IMR-90 (cell line): Measurements from ENCODE around the gene PCIF1. TPM values are rescaled to one million over a fixed set of nuclear protein-coding genes. Genes with fewer than 3 reads are reported as not detected.

Source experiments
- ATAC-seq: fragments of 200-7000 bp; cut with Tn5 transposase; 2 replicates; pipeline ENCODE4 v1.9.1; 2020; ENCODE audit warnings: low read depth, mild to moderate bottlenecking, moderate library complexity
- BruUV-seq: library from RNA; stranded (reverse); fragments of 400-500 nt; replicated peaks from 2 replicates; lab custom pipeline; 2021; lab: Mats Ljungman, UMichigan
- CTCF ChIA-PET: fragments of 300-600 bp; formaldehyde crosslinking; extraction: SDS; loops from one replicate; lab custom pipeline; 2021; ENCODE audit warnings: antibody characterized with exemption; lab: Yijun Ruan, JAX
- POLR2A ChIA-PET: fragments of 300-600 bp; sonication (Branson Sonifier 250); formaldehyde crosslinking; loops from one replicate; lab custom pipeline; 2022; ENCODE audit warnings: antibody characterized with exemption; ENCODE audit not compliant: unreplicated experiment; lab: Charles Lee
- DNase-seq: peaks from one replicate; pipeline ENCODE4 v3.0.0; 2013
- H2AFZ ChIP-seq: replicated peaks from 2 replicates; pipeline ENCODE3; 2013; ENCODE audit warnings: low read length, mild to moderate bottlenecking; ENCODE audit not compliant: poor library complexity
- H2AK5ac ChIP-seq: 2 replicates; pipeline ENCODE4 v1.6.1; 2013; ENCODE audit warnings: low read depth, low read length, inconsistent platforms
- H2AK9ac ChIP-seq: replicated peaks from 2 replicates; pipeline ENCODE3; 2013; ENCODE audit warnings: mild to moderate bottlenecking, low read depth, low read length, moderate library complexity; ENCODE audit not compliant: poor library complexity
- H2BK120ac ChIP-seq: 2 replicates; pipeline ENCODE4 v1.6.1; 2013; ENCODE audit warnings: low read depth, low read length, inconsistent platforms
- H2BK15ac ChIP-seq: 3 replicates; pipeline ENCODE4 v1.6.1; 2013; ENCODE audit warnings: low read depth, low read length, inconsistent platforms
- H2BK20ac ChIP-seq: 2 replicates; pipeline ENCODE4 v1.6.1; 2013; ENCODE audit warnings: low read depth, mild to moderate bottlenecking, inconsistent platforms, low read length, moderate library complexity
- H2BK5ac ChIP-seq: 2 replicates; pipeline ENCODE4 v1.6.1; 2013; ENCODE audit warnings: mild to moderate bottlenecking, low read depth, low read length, inconsistent platforms; ENCODE audit not compliant: poor library complexity, severe bottlenecking
- H3K14ac ChIP-seq: replicated peaks from 2 replicates; pipeline ENCODE4 v1.6.1; 2013; ENCODE audit warnings: low read depth, low read length, inconsistent platforms
- H3K18ac ChIP-seq: 2 replicates; pipeline ENCODE4 v1.6.1; 2013; ENCODE audit warnings: low read depth, low read length, control low read depth
- H3K23ac ChIP-seq: 2 replicates; pipeline ENCODE4 v1.6.1; 2013; ENCODE audit warnings: low read depth, low read length, inconsistent platforms
- H3K27ac ChIP-seq: 2 replicates; pipeline ENCODE4 v1.5.1; 2013; ENCODE audit warnings: mild to moderate bottlenecking, control low read depth, low read length; ENCODE audit not compliant: insufficient read depth
- H3K27me3 ChIP-seq: 2 replicates; pipeline ENCODE4 v1.6.1; 2013; ENCODE audit warnings: low read length; ENCODE audit not compliant: control insufficient read depth, insufficient read depth
- H3K36me3 ChIP-seq: 2 replicates; pipeline ENCODE4 v1.6.1; 2013; ENCODE audit warnings: low read length, mixed read lengths; ENCODE audit not compliant: control insufficient read depth, insufficient read depth
- H3K4ac ChIP-seq: 2 replicates; pipeline ENCODE4 v1.6.1; 2013; ENCODE audit warnings: low read depth, low read length, inconsistent platforms
- H3K4me1 ChIP-seq: 2 replicates; pipeline ENCODE4 v1.6.1; 2013; ENCODE audit warnings: low read length, mixed read lengths; ENCODE audit not compliant: control insufficient read depth, insufficient read depth
- H3K4me2 ChIP-seq: 2 replicates; pipeline ENCODE4 v1.6.1; 2013; ENCODE audit warnings: low read depth, mild to moderate bottlenecking, control low read depth, low read length, moderate library complexity
- H3K4me3 ChIP-seq: 2 replicates; pipeline ENCODE4 v1.5.1; 2013; ENCODE audit warnings: low read depth, mild to moderate bottlenecking, control low read depth, low read length, moderate library complexity; ENCODE audit not compliant: insufficient read depth
- H3K56ac ChIP-seq: 2 replicates; pipeline ENCODE4 v1.6.1; 2013; ENCODE audit warnings: low read length, inconsistent platforms; ENCODE audit not compliant: insufficient read depth; ENCODE audit errors: extremely low read depth
- H3K79me1 ChIP-seq, 2 experiments: 2 replicates each; pipeline ENCODE4 v1.6.1; 2013; ENCODE audit warnings: low read length in 2 of 2, inconsistent platforms in 1 of 2, low read depth in 1 of 2
- H3K9ac ChIP-seq: 2 replicates; pipeline ENCODE4 v1.6.1; 2013; ENCODE audit warnings: low read depth, low read length, control low read depth
- H3K9me1 ChIP-seq: 2 replicates; pipeline ENCODE4 v1.6.1; 2013; ENCODE audit warnings: low read length, inconsistent platforms; ENCODE audit not compliant: insufficient read depth
- H3K9me3 ChIP-seq: 2 replicates; pipeline ENCODE4 v1.6.1; 2013; ENCODE audit warnings: low read length; ENCODE audit not compliant: control insufficient read depth, insufficient read depth
- H4K20me1 ChIP-seq: 2 replicates; pipeline ENCODE4 v1.6.1; 2013; ENCODE audit warnings: low read length, inconsistent platforms; ENCODE audit not compliant: insufficient read depth
- H4K5ac ChIP-seq: 2 replicates; pipeline ENCODE4 v1.6.1; 2013; ENCODE audit warnings: mild to moderate bottlenecking, low read depth, low read length, control low read depth
- H4K8ac ChIP-seq, 2 experiments: 2 replicates each; pipeline ENCODE4 v1.6.1; 2013; ENCODE audit warnings: low read depth in 2 of 2, low read length in 2 of 2, control low read depth in 1 of 2, inconsistent platforms in 1 of 2
- H4K91ac ChIP-seq: 2 replicates; pipeline ENCODE4 v1.6.1; 2013; ENCODE audit warnings: low read depth, low read length, inconsistent platforms; ENCODE audit not compliant: insufficient read depth
- SMC3 ChIP-seq: fragments of 150-350 bp; IDR thresholded peaks from 2 replicates; pipeline ENCODE4 v1.6.1; 2016; ENCODE audit warnings: low read depth, mild to moderate bottlenecking, antibody characterized with exemption, low read length, moderate library complexity
- WGBS, 2 experiments: methylation state at CpG; one replicate each; pipeline versions ENCODE4 v1.1.5 to v1.1.7; 2013; ENCODE audit warnings: missing lambda C conversion rate in 2 of 2; ENCODE audit not compliant: insufficient read length in 1 of 2; ENCODE audit errors: extremely low coverage in 2 of 2; 5-methylcytosine and 5-hydroxymethylcytosine counted together
- dilution Hi-C: fragments of 300-500 bp; cut with HindIII; formaldehyde crosslinking; loops from one replicate; pipeline ENCODE4 v1.14.3; 2018; ENCODE audit warnings: low sequenced_read_pairs; ENCODE audit not compliant: unreplicated experiment
- in situ Hi-C: fragments of 300-500 bp; cut with MboI; formaldehyde crosslinking; loops from 3 replicates; pipeline ENCODE4 v1.14.3; 2019; ENCODE audit warnings: low sequenced_read_pairs, inconsistent platforms, mixed read lengths
- intact Hi-C: fragments of 100-400 bp; cut with micrococcal nuclease; formaldehyde crosslinking; loops from 2 replicates; pipeline ENCODE4 v1.10.0; 2022
- polyA plus RNA-seq, 3 experiments: library from polyadenylated mRNA; depleted of rRNA; stranded (reverse); fragments of >200 nt; gene quantifications; 2 replicates each; pipeline ENCODE4 v1.2.3, GENCODE V29; 2012; ENCODE audit warnings: low replicate concordance in 1 of 3
- total RNA-seq: library from RNA; depleted of rRNA; stranded (reverse); fragments of >200 nt; gene quantifications from 2 replicates; pipeline ENCODE4 v1.2.3, GENCODE V29; 2012

The PCIF1 gene
- total and polyA plus RNA-seq, 2 of the 4 experiments (the other 2 are of a cell fraction) = 5.4 to 18.3 TPM

DNA sequence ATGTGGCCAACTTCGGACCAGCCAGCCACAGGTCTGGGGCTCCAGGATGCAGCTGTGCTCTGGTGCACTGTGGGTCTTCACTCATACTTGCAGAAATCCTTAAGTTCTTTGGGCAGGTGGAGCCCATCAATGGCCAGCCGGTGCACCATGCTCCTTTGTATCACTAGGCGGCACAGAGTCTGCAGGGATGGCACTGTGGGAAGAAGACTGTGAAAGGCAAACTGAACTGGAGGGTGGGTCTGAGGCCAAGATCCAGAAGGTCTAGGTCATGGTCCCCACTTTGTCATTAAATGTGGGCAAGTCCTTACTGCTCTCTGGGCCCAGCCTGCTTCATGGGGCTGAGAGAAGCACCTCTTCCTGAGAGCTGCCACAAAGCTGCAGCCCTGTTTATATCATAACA is 45.8 kb upstream of the PCIF1 start:
- Histone ChIP-seq H3K56ac (no peak overlapping the region), H3K27me3 (no peaks in the 10 kb centered on the region), H3K18ac (no peak overlapping the region), H2BK120ac (no peak overlapping the region), H2AK5ac (no peak overlapping the region), H3K4me3 (no peak overlapping the region), H2BK20ac (no peak overlapping the region), H3K4ac (no peak overlapping the region), H3K14ac (no peak overlapping the region), H2AK9ac (no peak overlapping the region), H4K8ac (no peak overlapping the region), H3K4me1 (peaks cover 5% of the 10 kb centered on the region; the same call in 1 of the 2 replicates), H2BK15ac (no peak overlapping the region), H3K9ac (no peak overlapping the region), H3K27ac (no peak overlapping the region), H4K20me1 (peaks cover 5% of the 10 kb centered on the region; the same call in 1 of the 2 replicates), H2BK5ac (no peak overlapping the region), H3K36me3 (peaks cover 21% of the 10 kb centered on the region), H4K5ac (no peak overlapping the region), H3K79me1 (peaks cover 11 to 59% of the 10 kb centered on the region in 2 experiments), H2AFZ (no peak overlapping the region), H3K23ac (no peak overlapping the region), H3K9me1 (peaks cover 6% of the 10 kb centered on the region; the same call in 1 of the 2 replicates), H3K4me2 (no peak overlapping the region; the same call in 1 of the 2 replicates), H4K91ac (no peak overlapping the region), H3K9me3 (no peaks in the 10 kb centered on the region)
- no peak for TF ChIP-seq SMC3
- intact Hi-C loops (no loop called here), dilution Hi-C loops (no loop called here), in situ Hi-C loops (no loop called here)
- CTCF ChIA-PET = no interaction called here
- no TSS peak for BruUV-seq
- POLR2A ChIA-PET = no interaction called here
- WGBS, 2 experiments = 100% methylated on average over 1 of the region's 3 CpGs; no CpG with 5 or more reads in 1 of the 2 experiments
- DNase-seq (no peak), ATAC-seq (no peak)
